RWPE1 (cell line): ENCODE measurements around the gene RPN2.

Experiments
- CTCF ChIA-PET: fragments of 350-600 bp; sonication (Branson Sonifier 250); formaldehyde crosslinking; extraction: SDS; loops from one replicate; lab custom pipeline; 2021; lab: Yijun Ruan, JAX
- POLR2A ChIA-PET: fragments of 400-600 bp; formaldehyde crosslinking; extraction: SDS; loops from one replicate; lab custom pipeline; 2020; ENCODE audit warnings: antibody characterized with exemption; ENCODE audit not compliant: low non-redundant PET; lab: Yijun Ruan, JAX
- DNase-seq: peaks from one replicate; pipeline ENCODE4 v3.0.0; 2012; ENCODE audit warnings: low spot score
- H3K27ac ChIP-seq: fragments of 450-650 bp; 2 replicates; pipeline ENCODE4 v1.5.1; 2017
- CTCF ChIP-seq: fragments of 450-650 bp; conservative IDR thresholded peaks from 2 replicates; pipeline ENCODE4 v1.5.1; 2017; ENCODE audit warnings: low read depth, mild to moderate bottlenecking

The RPN2 gene

GRCh38 chr20:37198932-37199660, 20.0 kb downstream of the RPN2 start:
- H3K27ac ChIP-seq = peak overlapping the region; percentile 29
- DNase-seq = no peak
- ChIA-PET POLR2A (no interaction called here), CTCF (interaction anchor here (0.7 to 1.2 kb wide), 3 partner anchors 7 to 656 kb away, joined by 3 to 4 read pairs (median 4); no protein-coding TSS in a partner anchor)
- TF ChIP-seq CTCF = no peak

DNA sequence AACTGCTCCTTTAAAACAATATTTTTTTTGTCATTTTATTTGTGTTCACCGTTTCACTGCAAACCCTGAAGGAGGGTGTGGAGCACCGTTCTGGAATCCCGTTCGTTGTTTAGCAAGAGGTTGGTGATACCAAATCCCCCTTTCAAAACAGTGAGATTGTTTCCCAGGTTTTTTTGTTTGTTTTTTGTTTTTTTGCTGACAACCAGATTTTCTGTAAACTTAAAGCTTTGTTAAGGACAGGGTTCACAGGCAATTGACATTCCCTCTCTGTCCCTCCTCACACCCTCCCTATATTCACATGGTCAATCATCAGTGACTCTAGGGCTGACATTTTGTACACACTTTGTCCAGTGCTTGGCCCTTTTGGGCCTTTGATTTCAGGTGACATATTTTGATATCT, 21.2 kb downstream of the RPN2 start:
- TF ChIP-seq CTCF = no peak
- CTCF ChIA-PET = interaction anchor here (0.6 to 1.2 kb wide), 3 partner anchors 9 to 20 kb away, joined by 3 to 6 read pairs (median 4); no protein-coding TSS in a partner anchor
- POLR2A ChIA-PET = interaction anchor here (0.6 kb wide), 1 partner anchor 1329 kb away, joined by 3 read pairs; no protein-coding TSS in a partner anchor

GRCh38 chr20:37200926-37201826, 22.0 kb downstream of the RPN2 start:
- ChIA-PET CTCF (interaction anchor here (0.6 to 1.0 kb wide), 11 partner anchors 9 to 665 kb away, joined by 3 to 6 read pairs (median 3); no protein-coding TSS in a partner anchor), POLR2A (interaction anchor here (0.6 kb wide), 1 partner anchor 1330 kb away, joined by 3 read pairs; no protein-coding TSS in a partner anchor)
- no peak overlapping the region for H3K27ac ChIP-seq
- no peak for DNase-seq
- TF ChIP-seq CTCF = no peak

More for the DNA sequence above, 21.2 kb downstream of the RPN2 start:
- DNase-seq = no peak
- no peak overlapping the region for H3K27ac ChIP-seq

GRCh38 chr20:37201827-37202162, 22.7 kb downstream of the RPN2 start:
- CTCF ChIA-PET = interaction anchor here (0.6 to 1.0 kb wide), 5 partner anchors 10 to 42 kb away, joined by 3 to 4 read pairs (median 3); no protein-coding TSS in a partner anchor
- no peak for DNase-seq
- no peak overlapping the region for H3K27ac ChIP-seq
- POLR2A ChIA-PET = no interaction called here
- no peak for TF ChIP-seq CTCF

GRCh38 chr20:37202267-37202943, 23.3 kb downstream of the RPN2 start:
- no peak overlapping the region for H3K27ac ChIP-seq
- peak; percentile 98 for TF ChIP-seq CTCF
- DNase-seq = peak; percentile 96
- ChIA-PET POLR2A (no interaction called here), CTCF (interaction anchor here (0.6 to 1.0 kb wide), 8 partner anchors 9 to 858 kb away, joined by 3 to 7 read pairs (median 4); no protein-coding TSS in a partner anchor)
